Glutamatergic neuron (in vitro differentiated cells): Measurements from ENCODE around the gene CLIC6. TPM values are rescaled to one million over a fixed set of nuclear protein-coding genes. Genes with fewer than 3 reads are reported as not detected.

Experiments
- DNase-seq: peaks from one replicate; pipeline ENCODE4 v3.0.0; 2022
- H3K27ac Mint-ChIP-seq: one replicate; pipeline ENCODE4 v1.8.0; 2020; ENCODE audit warnings: mild to moderate bottlenecking, mixed read lengths, inconsistent platforms; ENCODE audit not compliant: unreplicated experiment
- H3K27me3 Mint-ChIP-seq: one replicate; pipeline ENCODE4 v1.8.0; 2020; ENCODE audit warnings: mild to moderate bottlenecking, moderate library complexity, mixed read lengths, inconsistent platforms; ENCODE audit not compliant: unreplicated experiment
- H3K36me3 Mint-ChIP-seq: one replicate; pipeline ENCODE4 v1.8.0; 2020; ENCODE audit warnings: mild to moderate bottlenecking, mixed read lengths, inconsistent platforms; ENCODE audit not compliant: unreplicated experiment
- H3K4me1 Mint-ChIP-seq: one replicate; pipeline ENCODE4 v1.8.0; 2020; ENCODE audit warnings: mild to moderate bottlenecking, low read depth, mixed read lengths, inconsistent platforms; ENCODE audit not compliant: unreplicated experiment
- H3K4me3 Mint-ChIP-seq: one replicate; pipeline ENCODE4 v1.8.0; 2020; ENCODE audit warnings: mild to moderate bottlenecking, mixed read lengths, inconsistent platforms; ENCODE audit not compliant: unreplicated experiment
- H3K9me3 Mint-ChIP-seq: one replicate; pipeline ENCODE4 v1.8.0; 2020; ENCODE audit warnings: mild to moderate bottlenecking, moderate library complexity, mixed read lengths, inconsistent platforms; ENCODE audit not compliant: unreplicated experiment
- CTCF ChIP-seq: fragments of 200-600 bp; sonication (generic); IDR thresholded peaks from one replicate; pipeline ENCODE4 v1.5.0; 2021; ENCODE audit not compliant: partially characterized antibody, unreplicated experiment
- total RNA-seq: library from RNA; stranded (reverse); fragmentation: NEBNext Ultra II Directional; extraction: Animal tissue kit (Norgen Biotek cat#: 25700); gene quantifications from one replicate; pipeline ENCODE4 v1.2.1, GENCODE V29; 2021; ENCODE audit not compliant: unreplicated experiment

The CLIC6 gene
- total RNA-seq, 1 donor from 2014 or later, result 0.17 TPM

- Mint-ChIP-seq H3K27ac (no peak overlapping the region), H3K9me3 (no peaks in the 10 kb centered on the region), H3K27me3 (peaks cover 2% of the 10 kb centered on the region), H3K4me3 (no peak overlapping the region), H3K4me1 (no peaks in the 10 kb centered on the region), H3K36me3 (no peaks in the 10 kb centered on the region)
- no peak for DNase-seq
- no peak for TF ChIP-seq CTCF
These were observed 62.1 kb downstream of the CLIC6 start for GRCh38 chr21:34730756-34731445.

GRCh38 chr21:34732388-34732821 lies 63.6 kb downstream of the CLIC6 start:
- Mint-ChIP-seq H3K9me3 (no peaks in the 10 kb centered on the region), H3K4me1 (no peaks in the 10 kb centered on the region), H3K36me3 (no peaks in the 10 kb centered on the region), H3K4me3 (no peak overlapping the region), H3K27me3 (peaks cover 2% of the 10 kb centered on the region), H3K27ac (no peak overlapping the region)
- TF ChIP-seq CTCF, result no peak
- DNase-seq, result no peak

GRCh38 chr21:34733852-34734251 lies 65.1 kb downstream of the CLIC6 start:
- H3K4me3 Mint-ChIP-seq, result no peak overlapping the region
- no peaks in the 10 kb centered on the region for H3K9me3 Mint-ChIP-seq
- H3K36me3 Mint-ChIP-seq, result no peaks in the 10 kb centered on the region
- H3K27me3 Mint-ChIP-seq, result peaks cover 2% of the 10 kb centered on the region
- H3K4me1 Mint-ChIP-seq, result no peaks in the 10 kb centered on the region
- no peak for TF ChIP-seq CTCF
- DNase-seq, result no peak
- no peak overlapping the region for H3K27ac Mint-ChIP-seq

- no peak for TF ChIP-seq CTCF
- H3K27me3 Mint-ChIP-seq, result peaks cover 2% of the 10 kb centered on the region
- no peak for DNase-seq
- no peaks in the 10 kb centered on the region for H3K4me1 Mint-ChIP-seq
- H3K9me3 Mint-ChIP-seq, result no peaks in the 10 kb centered on the region
- no peak overlapping the region for H3K27ac Mint-ChIP-seq
- H3K36me3 Mint-ChIP-seq, result no peaks in the 10 kb centered on the region
- H3K4me3 Mint-ChIP-seq, result no peak overlapping the region
These were observed 65.9 kb downstream of the CLIC6 start for GRCh38 chr21:34734696-34735095.

GRCh38 chr21:34736116-34736874 lies 67.5 kb downstream of the CLIC6 start:
- peaks cover 4% of the 10 kb centered on the region for H3K36me3 Mint-ChIP-seq
- no peaks in the 10 kb centered on the region for H3K9me3 Mint-ChIP-seq
- no peak for DNase-seq
- no peak overlapping the region for H3K27ac Mint-ChIP-seq
- peaks cover 5% of the 10 kb centered on the region for H3K27me3 Mint-ChIP-seq
- H3K4me3 Mint-ChIP-seq, result no peak overlapping the region
- no peak for TF ChIP-seq CTCF
- no peaks in the 10 kb centered on the region for H3K4me1 Mint-ChIP-seq
